GM23338 (cell line): Measurements from ENCODE around the gene WSCD2. TPM values are rescaled to one million over a fixed set of nuclear protein-coding genes. Genes with fewer than 3 reads are reported as not detected.

Experiments
- ATAC-seq: fragments of 200-7000 bp; cut with Tn5 transposase; 3 replicates; pipeline ENCODE4 v1.9.1; 2020
- DNase-seq: peaks from one replicate; pipeline ENCODE4 v3.0.0-alpha.2; 2015; ENCODE audit warnings: low spot score
- H2AFZ ChIP-seq: fragments of 200-600 bp; sonication (generic); 2 replicates; pipeline ENCODE4 v1.8.0; 2016; ENCODE audit warnings: antibody characterized with exemption, mild to moderate bottlenecking, moderate library complexity
- H3F3A ChIP-seq: fragments of 200-600 bp; sonication (generic); replicated peaks from 2 replicates; pipeline ENCODE4 v1.8.0; 2017; ENCODE audit warnings: antibody characterized with exemption, mixed run types, low read depth
- H3K27ac ChIP-seq: fragments of 200-600 bp; sonication (generic); 2 replicates; pipeline ENCODE4 v1.6.1; 2016; ENCODE audit warnings: low read depth
- H3K27me3 ChIP-seq: fragments of 200-600 bp; sonication (generic); 2 replicates; pipeline ENCODE4 v1.8.0; 2016; ENCODE audit warnings: mild to moderate bottlenecking, mixed run types, moderate library complexity; ENCODE audit not compliant: insufficient read depth
- H3K36me3 ChIP-seq: fragments of 200-600 bp; sonication (generic); 2 replicates; pipeline ENCODE4 v1.8.0; 2016; ENCODE audit warnings: mild to moderate bottlenecking; ENCODE audit not compliant: insufficient read depth
- H3K4me1 ChIP-seq: fragments of 200-600 bp; sonication (generic); 2 replicates; pipeline ENCODE4 v1.8.0; 2016; ENCODE audit warnings: mild to moderate bottlenecking, moderate library complexity; ENCODE audit not compliant: insufficient read depth
- H3K4me2 ChIP-seq: fragments of 200-600 bp; sonication (generic); 2 replicates; pipeline ENCODE4 v1.7.1; 2017; ENCODE audit warnings: mixed run types
- H3K4me3 ChIP-seq: fragments of 200-600 bp; sonication (generic); 2 replicates; pipeline ENCODE4 v1.6.1; 2016; ENCODE audit warnings: mixed run types
- H3K79me2 ChIP-seq: fragments of 200-600 bp; sonication (generic); replicated peaks from 2 replicates; pipeline ENCODE4 v1.8.0; 2017; ENCODE audit warnings: mild to moderate bottlenecking; ENCODE audit not compliant: insufficient read depth
- H3K9me2 ChIP-seq: fragments of 200-600 bp; sonication (generic); 2 replicates; pipeline ENCODE4 v1.8.0; 2017; ENCODE audit not compliant: insufficient read depth
- H4K20me1 ChIP-seq: fragments of 200-600 bp; sonication (generic); replicated peaks from 2 replicates; pipeline ENCODE4 v1.8.0; 2017; ENCODE audit warnings: mild to moderate bottlenecking; ENCODE audit not compliant: insufficient read depth
- H3K27ac Mint-ChIP-seq: 2 replicates; pipeline ENCODE4 v1.8.0; 2020; ENCODE audit warnings: inconsistent platforms, mild to moderate bottlenecking, moderate library complexity, mixed read lengths
- H3K27me3 Mint-ChIP-seq: 3 replicates; pipeline ENCODE4 v1.8.0; 2022; ENCODE audit warnings: low read depth, mild to moderate bottlenecking, moderate library complexity, mixed read lengths, inconsistent platforms; ENCODE audit not compliant: insufficient read depth, poor library complexity
- H3K36me3 Mint-ChIP-seq: 3 replicates; pipeline ENCODE4 v1.8.0; 2021; ENCODE audit warnings: low read depth, mild to moderate bottlenecking, inconsistent platforms, moderate library complexity, mixed read lengths
- H3K4me1 Mint-ChIP-seq: 3 replicates; pipeline ENCODE4 v1.8.0; 2020; ENCODE audit warnings: mild to moderate bottlenecking, inconsistent platforms, mixed read lengths
- H3K4me3 Mint-ChIP-seq: 3 replicates; pipeline ENCODE4 v1.8.0; 2021; ENCODE audit warnings: moderate library complexity, mild to moderate bottlenecking, inconsistent platforms, mixed read lengths
- H3K9me3 Mint-ChIP-seq: 3 replicates; pipeline ENCODE4 v1.8.0; 2020; ENCODE audit warnings: moderate library complexity, mild to moderate bottlenecking, inconsistent platforms, mixed read lengths
- CREB1 ChIP-seq: fragments of 250-450 bp; sonication (Bioruptor Pico); IDR thresholded peaks from 2 replicates; pipeline ENCODE4 v1.5.0; 2020; ENCODE audit warnings: low read depth, mild to moderate bottlenecking, moderate library complexity
- EZH2 ChIP-seq: fragments of 200-600 bp; sonication (generic); IDR thresholded peaks from one replicate; pipeline ENCODE4 v1.8.0; 2017; ENCODE audit warnings: antibody characterized with exemption, mild to moderate bottlenecking, low read depth; ENCODE audit not compliant: unreplicated experiment
- EZH2phosphoT487 ChIP-seq: fragments of 200-600 bp; sonication (generic); IDR thresholded peaks from one replicate; pipeline ENCODE4 v1.8.1; 2018; ENCODE audit warnings: antibody characterized with exemption; ENCODE audit not compliant: unreplicated experiment
- JUNB ChIP-seq: IDR thresholded peaks from one replicate; pipeline ENCODE4 v1.6.1; 2016; ENCODE audit warnings: antibody characterized with exemption; ENCODE audit not compliant: unreplicated experiment
- NANOG ChIP-seq: IDR thresholded peaks from 2 replicates; pipeline ENCODE4 v1.6.1; 2016; ENCODE audit warnings: antibody characterized with exemption, borderline replicate concordance
- POLR2AphosphoS5 ChIP-seq: IDR thresholded peaks from 2 replicates; pipeline ENCODE4 v1.6.1; 2016; ENCODE audit warnings: antibody characterized with exemption, low read depth
- ZNF114 ChIP-seq: fragments of 250-450 bp; sonication (Bioruptor Pico); IDR thresholded peaks from 2 replicates; pipeline ENCODE4 v1.5.0; 2020; ENCODE audit warnings: mild to moderate bottlenecking, moderate library complexity
- ZNF331 ChIP-seq: fragments of 250-450 bp; sonication (Bioruptor Pico); IDR thresholded peaks from 2 replicates; pipeline ENCODE4 v1.5.0; 2020; ENCODE audit warnings: low read depth, mild to moderate bottlenecking, moderate library complexity
- ZNF462 ChIP-seq: fragments of 250-450 bp; sonication (Bioruptor Pico); IDR thresholded peaks from 2 replicates; pipeline ENCODE4 v1.5.0; 2020; ENCODE audit warnings: mild to moderate bottlenecking, moderate library complexity
- polyA plus RNA-seq: library from polyadenylated mRNA; unstranded; fragments of >200 nt; fragmentation: Nextera tagmentation; extraction: Ambion mirVana; gene quantifications from 2 replicates; pipeline ENCODE4 v1.2.1, GENCODE V29; 2016
- total RNA-seq: library from RNA; depleted of rRNA; stranded (reverse); fragments of >200 nt; shearing (Covaris generic); gene quantifications from 2 replicates; pipeline ENCODE4 v1.2.3, GENCODE V29; 2014
- TF ChIP-seq, protein P1 (sequence below), 2 experiments: fragments of 200-600 bp in 1 of 2; sonication (generic) in 1 of 2; conservative IDR thresholded peaks; 2 replicates each; pipeline versions ENCODE4 v1.5.1 to v1.6.1; 2016 to 2017; ENCODE audit warnings: antibody characterized with exemption in 2 of 2, low read depth in 2 of 2, mild to moderate bottlenecking in 2 of 2, moderate library complexity in 1 of 2
- TF ChIP-seq, protein P2 (sequence below): IDR thresholded peaks from 2 replicates; pipeline ENCODE4 v1.6.1; 2016; ENCODE audit warnings: antibody characterized with exemption
- TF ChIP-seq, protein P3 (sequence below): IDR thresholded peaks from one replicate; pipeline ENCODE4 v1.6.1; 2018; ENCODE audit warnings: antibody characterized with exemption; ENCODE audit not compliant: unreplicated experiment

WSCD2 gene
- total and polyA plus RNA-seq, 2 experiments from 2014 or later, result 0.66 to 3.1 TPM

GRCh38 chr12:108169708-108170107 is 40.6 kb downstream of the WSCD2 start (continued):
- TF ChIP-seq POLR2AphosphoS5, result no peak
- TF ChIP-seq EZH2phosphoT487, result no peak
- no peak for TF ChIP-seq EZH2
- no peak for TF ChIP-seq CREB1 (CRISPR knock-in tag)
- no peak for TF ChIP-seq ZNF331 (CRISPR knock-in tag)

GRCh38 chr12:108170164-108170563 is 41.1 kb downstream of the WSCD2 start:
- DNase-seq (no peak), ATAC-seq (no peak)
- TF ChIP-seq EZH2 (no peak), CREB1 (CRISPR knock-in tag) (no peak), ZNF114 (CRISPR knock-in tag) (no peak), EZH2phosphoT487 (no peak), NANOG (no peak), ZNF462 (CRISPR knock-in tag) (no peak), JUNB (no peak)
- TF ChIP-seq, protein P1, sequence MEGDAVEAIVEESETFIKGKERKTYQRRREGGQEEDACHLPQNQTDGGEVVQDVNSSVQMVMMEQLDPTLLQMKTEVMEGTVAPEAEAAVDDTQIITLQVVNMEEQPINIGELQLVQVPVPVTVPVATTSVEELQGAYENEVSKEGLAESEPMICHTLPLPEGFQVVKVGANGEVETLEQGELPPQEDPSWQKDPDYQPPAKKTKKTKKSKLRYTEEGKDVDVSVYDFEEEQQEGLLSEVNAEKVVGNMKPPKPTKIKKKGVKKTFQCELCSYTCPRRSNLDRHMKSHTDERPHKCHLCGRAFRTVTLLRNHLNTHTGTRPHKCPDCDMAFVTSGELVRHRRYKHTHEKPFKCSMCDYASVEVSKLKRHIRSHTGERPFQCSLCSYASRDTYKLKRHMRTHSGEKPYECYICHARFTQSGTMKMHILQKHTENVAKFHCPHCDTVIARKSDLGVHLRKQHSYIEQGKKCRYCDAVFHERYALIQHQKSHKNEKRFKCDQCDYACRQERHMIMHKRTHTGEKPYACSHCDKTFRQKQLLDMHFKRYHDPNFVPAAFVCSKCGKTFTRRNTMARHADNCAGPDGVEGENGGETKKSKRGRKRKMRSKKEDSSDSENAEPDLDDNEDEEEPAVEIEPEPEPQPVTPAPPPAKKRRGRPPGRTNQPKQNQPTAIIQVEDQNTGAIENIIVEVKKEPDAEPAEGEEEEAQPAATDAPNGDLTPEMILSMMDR (conservative IDR thresholded peaks at IDR 0.05; ENCODE audit: low read depth in 2 of 2), result no peak
- TF ChIP-seq, protein P2, sequence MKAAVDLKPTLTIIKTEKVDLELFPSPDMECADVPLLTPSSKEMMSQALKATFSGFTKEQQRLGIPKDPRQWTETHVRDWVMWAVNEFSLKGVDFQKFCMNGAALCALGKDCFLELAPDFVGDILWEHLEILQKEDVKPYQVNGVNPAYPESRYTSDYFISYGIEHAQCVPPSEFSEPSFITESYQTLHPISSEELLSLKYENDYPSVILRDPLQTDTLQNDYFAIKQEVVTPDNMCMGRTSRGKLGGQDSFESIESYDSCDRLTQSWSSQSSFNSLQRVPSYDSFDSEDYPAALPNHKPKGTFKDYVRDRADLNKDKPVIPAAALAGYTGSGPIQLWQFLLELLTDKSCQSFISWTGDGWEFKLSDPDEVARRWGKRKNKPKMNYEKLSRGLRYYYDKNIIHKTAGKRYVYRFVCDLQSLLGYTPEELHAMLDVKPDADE, result no peak
- TF ChIP-seq, protein P3, sequence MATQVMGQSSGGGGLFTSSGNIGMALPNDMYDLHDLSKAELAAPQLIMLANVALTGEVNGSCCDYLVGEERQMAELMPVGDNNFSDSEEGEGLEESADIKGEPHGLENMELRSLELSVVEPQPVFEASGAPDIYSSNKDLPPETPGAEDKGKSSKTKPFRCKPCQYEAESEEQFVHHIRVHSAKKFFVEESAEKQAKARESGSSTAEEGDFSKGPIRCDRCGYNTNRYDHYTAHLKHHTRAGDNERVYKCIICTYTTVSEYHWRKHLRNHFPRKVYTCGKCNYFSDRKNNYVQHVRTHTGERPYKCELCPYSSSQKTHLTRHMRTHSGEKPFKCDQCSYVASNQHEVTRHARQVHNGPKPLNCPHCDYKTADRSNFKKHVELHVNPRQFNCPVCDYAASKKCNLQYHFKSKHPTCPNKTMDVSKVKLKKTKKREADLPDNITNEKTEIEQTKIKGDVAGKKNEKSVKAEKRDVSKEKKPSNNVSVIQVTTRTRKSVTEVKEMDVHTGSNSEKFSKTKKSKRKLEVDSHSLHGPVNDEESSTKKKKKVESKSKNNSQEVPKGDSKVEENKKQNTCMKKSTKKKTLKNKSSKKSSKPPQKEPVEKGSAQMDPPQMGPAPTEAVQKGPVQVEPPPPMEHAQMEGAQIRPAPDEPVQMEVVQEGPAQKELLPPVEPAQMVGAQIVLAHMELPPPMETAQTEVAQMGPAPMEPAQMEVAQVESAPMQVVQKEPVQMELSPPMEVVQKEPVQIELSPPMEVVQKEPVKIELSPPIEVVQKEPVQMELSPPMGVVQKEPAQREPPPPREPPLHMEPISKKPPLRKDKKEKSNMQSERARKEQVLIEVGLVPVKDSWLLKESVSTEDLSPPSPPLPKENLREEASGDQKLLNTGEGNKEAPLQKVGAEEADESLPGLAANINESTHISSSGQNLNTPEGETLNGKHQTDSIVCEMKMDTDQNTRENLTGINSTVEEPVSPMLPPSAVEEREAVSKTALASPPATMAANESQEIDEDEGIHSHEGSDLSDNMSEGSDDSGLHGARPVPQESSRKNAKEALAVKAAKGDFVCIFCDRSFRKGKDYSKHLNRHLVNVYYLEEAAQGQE, result no peak
- Mint-ChIP-seq H3K4me3 (no peak overlapping the region), H3K27me3 (peaks cover 17% of the 10 kb centered on the region), H3K27ac (no peak overlapping the region), H3K36me3 (no peaks in the 10 kb centered on the region), H3K9me3 (no peaks in the 10 kb centered on the region), H3K4me1 (peaks cover 31% of the 10 kb centered on the region)
- H3K4me1 ChIP-seq, result peaks cover 18% of the 10 kb centered on the region
- no peaks in the 10 kb centered on the region for H3K79me2 ChIP-seq
- no peaks in the 10 kb centered on the region for H3K36me3 ChIP-seq
- H4K20me1 ChIP-seq, result no peaks in the 10 kb centered on the region
- no peak overlapping the region for H3K4me2 ChIP-seq
- H3K27me3 ChIP-seq, result no peaks in the 10 kb centered on the region
- H2AFZ ChIP-seq, result no peak overlapping the region
- H3F3A ChIP-seq, result 0 out of 2 replicates have a peak, but pooled peaks cover 2% of the 10 kb centered on the region
- H3K9me2 ChIP-seq, result 0 out of 2 replicates have a peak, but pooled peaks cover 4% of the 10 kb centered on the region
- no peak overlapping the region for H3K27ac ChIP-seq
- no peak overlapping the region for H3K4me3 ChIP-seq
